Ramos (cell line): Measurements from ENCODE around the gene SUPT16H.
"Not testable (repeated sequence)": the region's sequence is repeated elsewhere in the genome, so short reads cannot be mapped to it uniquely, and the experiment has no call there.

Experiments used
- in situ Hi-C: fragments of 300-500 bp; cut with MboI; formaldehyde crosslinking; loops from one replicate; pipeline ENCODE4 v1.14.3; 2022; ENCODE audit warnings: low sequenced_read_pairs; ENCODE audit not compliant: unreplicated experiment

The SUPT16H gene

GRCh38 chr14:21307637-21308036 lies 76.2 kb downstream of the SUPT16H start:
- in situ Hi-C loops = no loop called here

GRCh38 chr14:21302836-21303140 lies 81.0 kb downstream of the SUPT16H start:
- in situ Hi-C loops = not testable (repeated sequence)

- in situ Hi-C loops = no loop called here
Observed at GRCh38 chr14:21302013-21302835, 81.6 kb downstream of the SUPT16H start.
